Choroid plexus epithelial cell (primary cell): ENCODE measurements around the gene FGD5.

Experiments
- DNase-seq: peaks from one replicate; pipeline ENCODE4 v3.0.0-alpha.2; 2010; ENCODE audit warnings: low read depth
- H3K4me3 ChIP-seq: 2 replicates; pipeline ENCODE4 v1.5.1; 2011; ENCODE audit warnings: low read depth, mild to moderate bottlenecking, control low read depth, low read length, moderate library complexity
- TF ChIP-seq, protein P1 (sequence below): conservative IDR thresholded peaks from 2 replicates; pipeline ENCODE4 v1.5.1; 2011; ENCODE audit warnings: low read depth, mild to moderate bottlenecking, control low read depth, inconsistent platforms, low read length, moderate library complexity

FGD5 gene

DNA sequence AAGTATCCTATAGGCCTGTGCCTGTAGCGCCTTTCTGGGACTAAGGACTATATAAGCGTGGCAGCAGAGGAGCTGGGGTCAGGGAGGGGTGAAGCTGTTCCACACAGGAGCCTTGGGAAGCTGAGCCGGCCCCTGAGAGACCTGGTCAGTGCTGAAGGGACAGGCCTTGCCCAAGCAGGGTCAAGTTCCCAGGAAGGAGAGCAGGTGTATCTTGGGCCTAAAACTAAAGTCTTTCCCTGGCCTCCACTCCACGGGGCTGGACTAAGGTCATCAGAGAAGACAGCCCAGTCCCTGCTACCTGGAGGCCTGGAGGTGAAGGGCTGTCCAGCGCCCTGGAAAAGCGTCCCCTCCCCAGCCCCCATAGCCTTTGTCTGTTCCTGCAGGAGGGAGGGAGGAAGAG lies 104.7 kb downstream of the FGD5 start:
- TF ChIP-seq, protein P1, sequence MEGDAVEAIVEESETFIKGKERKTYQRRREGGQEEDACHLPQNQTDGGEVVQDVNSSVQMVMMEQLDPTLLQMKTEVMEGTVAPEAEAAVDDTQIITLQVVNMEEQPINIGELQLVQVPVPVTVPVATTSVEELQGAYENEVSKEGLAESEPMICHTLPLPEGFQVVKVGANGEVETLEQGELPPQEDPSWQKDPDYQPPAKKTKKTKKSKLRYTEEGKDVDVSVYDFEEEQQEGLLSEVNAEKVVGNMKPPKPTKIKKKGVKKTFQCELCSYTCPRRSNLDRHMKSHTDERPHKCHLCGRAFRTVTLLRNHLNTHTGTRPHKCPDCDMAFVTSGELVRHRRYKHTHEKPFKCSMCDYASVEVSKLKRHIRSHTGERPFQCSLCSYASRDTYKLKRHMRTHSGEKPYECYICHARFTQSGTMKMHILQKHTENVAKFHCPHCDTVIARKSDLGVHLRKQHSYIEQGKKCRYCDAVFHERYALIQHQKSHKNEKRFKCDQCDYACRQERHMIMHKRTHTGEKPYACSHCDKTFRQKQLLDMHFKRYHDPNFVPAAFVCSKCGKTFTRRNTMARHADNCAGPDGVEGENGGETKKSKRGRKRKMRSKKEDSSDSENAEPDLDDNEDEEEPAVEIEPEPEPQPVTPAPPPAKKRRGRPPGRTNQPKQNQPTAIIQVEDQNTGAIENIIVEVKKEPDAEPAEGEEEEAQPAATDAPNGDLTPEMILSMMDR = no peak
- H3K4me3 ChIP-seq = no peak overlapping the region
- no peak for DNase-seq

GRCh38 chr3:14925729-14926591 lies 107.2 kb downstream of the FGD5 start:
- H3K4me3 ChIP-seq = no peak overlapping the region
- DNase-seq = peak; percentile 88
- TF ChIP-seq, protein P1 = peak; percentile 86

- no peak overlapping the region for H3K4me3 ChIP-seq
- TF ChIP-seq, protein P1 = no peak
- no peak for DNase-seq
Measured at GRCh38 chr3:14926592-14926991, 107.8 kb downstream of the FGD5 start.

DNA sequence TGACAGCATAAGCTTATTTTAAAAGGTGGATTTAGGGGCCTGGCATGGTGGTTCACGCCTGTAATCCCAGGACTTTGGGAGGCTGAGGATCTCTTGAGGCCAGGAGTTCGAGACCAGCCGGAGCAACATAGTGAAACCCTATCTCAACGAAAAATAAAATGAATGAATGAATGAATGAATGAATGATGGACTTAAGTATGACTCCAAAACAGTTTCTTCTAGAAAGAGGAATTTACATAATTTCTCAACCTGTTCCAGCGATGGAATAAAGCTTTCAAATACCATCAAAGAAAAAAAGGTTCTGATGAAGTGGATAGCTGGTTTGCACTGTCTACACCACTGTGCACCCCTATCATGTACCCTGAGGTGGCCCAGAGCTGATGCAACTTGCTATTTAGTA lies 108.5 kb downstream of the FGD5 start:
- TF ChIP-seq, protein P1 = no peak
- DNase-seq = no peak
- H3K4me3 ChIP-seq = no peak overlapping the region

DNA sequence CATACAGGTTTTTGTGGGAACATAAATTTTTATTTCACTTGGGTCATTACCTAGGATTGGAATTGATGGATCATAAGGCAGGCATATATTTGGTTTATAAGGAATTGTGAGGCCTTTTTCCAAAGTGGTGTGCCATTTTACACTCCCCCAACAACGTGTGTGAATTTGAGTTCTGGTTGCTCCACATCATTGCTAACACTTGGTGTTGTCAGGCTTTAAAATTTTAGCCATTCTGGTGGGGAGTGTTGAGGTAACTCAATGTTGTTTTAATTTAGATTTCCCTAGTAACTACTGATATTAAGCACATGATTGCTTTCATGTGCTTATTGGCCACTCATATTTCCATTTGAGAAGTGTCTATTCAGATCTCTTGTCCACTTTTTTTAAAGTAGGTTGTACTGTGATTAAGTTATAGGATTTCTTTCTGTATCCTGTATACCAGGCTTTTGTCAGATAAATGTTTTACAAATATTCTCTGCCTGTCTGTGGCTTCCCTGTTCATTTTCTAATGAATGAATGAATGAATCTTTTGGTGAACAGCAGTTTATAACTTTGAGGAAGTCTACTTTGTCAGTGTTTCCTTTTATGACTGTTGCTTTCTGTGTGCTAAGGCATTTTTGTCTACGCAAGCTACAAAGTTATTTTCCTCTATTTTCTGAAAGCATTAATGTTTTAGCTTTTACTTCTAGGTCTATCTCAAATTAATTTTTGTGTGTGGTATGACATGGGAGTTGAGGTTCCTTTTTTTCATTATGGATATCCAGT lies 110.7 kb downstream of the FGD5 start:
- DNase-seq = no peak
- TF ChIP-seq, protein P1 = no peak
- H3K4me3 ChIP-seq = no peak overlapping the region

- DNase-seq = no peak
- no peak overlapping the region for H3K4me3 ChIP-seq
- TF ChIP-seq, protein P1 = no peak
Measured at GRCh38 chr3:14933820-14934425, 115.2 kb downstream of the FGD5 start.
